ENCODE results near the gene RHOXF2.
A peak's percentile ranks its signal among the peaks of the same experiment; 100 is the strongest.
"Not testable (repeated sequence)": the region's sequence is repeated elsewhere in the genome, so short reads cannot be mapped to it uniquely, and the experiment has no call there.

The RHOXF2 gene

GRCh38 chrX:120158313-120158712 is at the start of gene RHOXF2:
Gene RHOXF2, plus strand, starts transcription at chrX:120158613. Its CDS starts 138 bp downstream, at chrX:120158751.
- not testable (repeated sequence) for DNase-seq

GRCh38 chrX:120109378-120109777 is 49.0 kb upstream of the RHOXF2 start:
- DNase-seq: no peak

GRCh38 chrX:120111611-120112010 is 46.8 kb upstream of the RHOXF2 start:
- no peak for DNase-seq

- DNase-seq: no peak
These were observed 42.9 kb upstream of the RHOXF2 start, which contains the start of gene RHOXF1 for GRCh38 chrX:120115438-120115963. Gene RHOXF1, minus strand, starts transcription at chrX:120115913. Its CDS starts 51 bp downstream, at chrX:120115862.

- DNase-seq: peak; percentile 29
These were observed 38.2 kb upstream of the RHOXF2 start for GRCh38 chrX:120120223-120120622.

GRCh38 chrX:120125444-120125843 is 33.0 kb upstream of the RHOXF2 start:
- no peak for DNase-seq

GRCh38 chrX:120128306-120128846 is 30.0 kb upstream of the RHOXF2 start:
- not testable (repeated sequence) for DNase-seq

- DNase-seq: no peak
These were observed 22.3 kb upstream of the RHOXF2 start for GRCh38 chrX:120136128-120136527.

- no peak for DNase-seq
These were observed 21.6 kb upstream of the RHOXF2 start for GRCh38 chrX:120136840-120137239.

GRCh38 chrX:120137439-120137838 is 21.0 kb upstream of the RHOXF2 start:
- no peak for DNase-seq

GRCh38 chrX:120140293-120140981 is 18.0 kb upstream of the RHOXF2 start:
- DNase-seq: no peak

GRCh38 chrX:120144178-120144844 is 14.1 kb upstream of the RHOXF2 start:
- DNase-seq: peak; percentile 26

GRCh38 chrX:120145295-120145925 is 13.0 kb upstream of the RHOXF2 start:
- DNase-seq: no peak

GRCh38 chrX:120146323-120146722 is 12.1 kb upstream of the RHOXF2 start:
- not testable (repeated sequence) for DNase-seq

GRCh38 chrX:120147537-120147936 is 10.9 kb upstream of the RHOXF2 start:
- no peak for DNase-seq

GRCh38 chrX:120150109-120150744 is 8.2 kb upstream of the RHOXF2 start:
- DNase-seq: not testable (repeated sequence)

- not testable (repeated sequence) for DNase-seq
These were observed 673 bp downstream of the RHOXF2 start for GRCh38 chrX:120159086-120159485.

- not testable (repeated sequence) for DNase-seq
These were observed 34.8 kb downstream of the RHOXF2 start for GRCh38 chrX:120193254-120193653.

GRCh38 chrX:120193720-120194119 is 35.3 kb downstream of the RHOXF2 start:
- not testable (repeated sequence) for DNase-seq

GRCh38 chrX:120195786-120196185 is 37.4 kb downstream of the RHOXF2 start:
- not testable (repeated sequence) for DNase-seq

GRCh38 chrX:120196626-120197283 is 38.3 kb downstream of the RHOXF2 start:
- DNase-seq: not testable (repeated sequence)

- no peak for DNase-seq
These were observed 42.4 kb downstream of the RHOXF2 start for GRCh38 chrX:120200851-120201250.

All from femur (tissue), 1 donor.